Lung microvascular endothelial cell (primary cell): Measurements from ENCODE around the gene ADGRB2. TPM values are rescaled to one million over a fixed set of nuclear protein-coding genes. Genes with fewer than 3 reads are reported as not detected.

Experiments used
- DNase-seq, 2 donors: peaks; one replicate each; pipeline versions ENCODE4 v3.0.0 to v3.0.0-alpha.2; 2010; ENCODE audit warnings: low read depth in 2 of 2
- total RNA-seq: library from RNA; depleted of rRNA; stranded (reverse); fragments of >200 nt; gene quantifications from 2 replicates; pipeline ENCODE4 v1.2.1, GENCODE V29; 2014

The ADGRB2 gene
- total RNA-seq, 1 donor from 2014 or later = 0.20 TPM

DNA sequence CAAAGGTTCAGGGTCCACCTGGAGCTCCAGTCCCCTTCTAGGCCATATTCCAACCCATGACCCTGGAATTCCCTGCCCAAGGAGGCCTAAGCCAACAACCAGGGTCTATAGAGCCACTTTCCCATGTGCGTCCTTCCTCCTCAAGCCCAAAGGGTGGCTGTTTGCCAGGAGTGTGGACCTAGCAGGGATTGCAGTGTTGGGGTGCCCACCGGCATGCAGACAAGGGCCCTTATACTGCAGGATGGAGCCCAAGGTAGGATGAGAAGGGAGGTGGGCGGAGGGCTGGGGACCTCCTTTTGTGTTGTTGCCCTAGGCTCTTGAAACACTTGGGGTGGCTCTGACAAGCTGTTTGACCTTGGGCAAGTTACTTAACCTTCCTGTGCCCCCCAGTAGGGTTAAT is 19.7 kb upstream of the ADGRB2 start:
- DNase-seq = no peak

- no peak for DNase-seq
These were observed 18.6 kb upstream of the ADGRB2 start for GRCh38 chr1:31782421-31783410.

DNA sequence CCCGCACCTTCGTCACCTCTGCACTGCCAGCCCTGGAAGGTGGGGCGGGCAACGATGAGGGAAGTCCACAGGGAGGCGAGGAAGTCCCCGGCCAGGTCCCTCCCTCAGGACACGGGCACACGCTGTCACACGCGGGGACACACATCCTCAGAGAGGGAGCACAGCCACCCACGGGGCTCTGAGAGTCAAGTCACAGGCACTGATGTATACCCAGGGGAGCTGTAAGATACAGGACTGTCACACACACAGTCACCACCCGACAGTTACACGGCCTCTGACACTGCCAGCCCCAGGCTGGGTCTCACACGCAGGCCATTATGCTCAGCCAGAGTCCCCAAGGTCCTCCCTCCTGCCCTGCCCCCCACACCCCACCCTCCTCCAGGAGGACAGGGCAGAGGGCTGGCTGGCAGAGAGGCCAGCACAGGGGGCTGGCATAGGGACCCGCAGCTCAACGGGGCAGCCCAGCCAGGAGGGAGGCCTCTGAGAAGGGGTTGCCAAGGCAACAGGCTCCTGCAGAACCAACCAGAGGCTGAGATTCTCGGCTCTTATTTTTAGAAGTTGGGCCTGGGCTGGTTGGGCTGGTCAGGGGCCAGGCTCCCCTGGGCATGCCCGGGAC is 17.7 kb upstream of the ADGRB2 start:
- no peak for DNase-seq

GRCh38 chr1:31781138-31781755 is 17.1 kb upstream of the ADGRB2 start:
- peak in 1 of 2 donors; percentile 37 for DNase-seq

GRCh38 chr1:31780632-31781031 is 16.5 kb upstream of the ADGRB2 start:
- no peak for DNase-seq

DNA sequence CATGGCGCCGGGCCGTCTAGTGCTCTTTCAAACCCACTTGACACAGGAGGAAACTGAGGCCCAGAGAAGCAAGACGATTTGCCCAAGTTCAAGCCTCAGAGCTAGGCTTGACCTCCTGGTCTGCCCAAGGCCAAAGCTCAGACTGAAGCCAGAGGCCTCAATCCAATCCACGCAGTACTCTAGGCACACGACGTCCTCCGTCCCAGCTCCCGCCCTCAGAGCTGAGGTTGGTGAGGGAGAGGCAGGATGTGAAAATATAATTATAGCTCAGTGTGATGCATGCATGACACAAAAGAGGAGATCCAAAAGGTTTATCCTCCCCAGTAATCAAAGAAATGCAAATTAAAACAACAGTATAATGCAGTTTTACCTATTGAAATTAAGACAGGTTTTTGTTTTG is 15.5 kb upstream of the ADGRB2 start:
- DNase-seq = no peak

- no peak for DNase-seq
These were observed 14.8 kb upstream of the ADGRB2 start for GRCh38 chr1:31778763-31779488.

DNA sequence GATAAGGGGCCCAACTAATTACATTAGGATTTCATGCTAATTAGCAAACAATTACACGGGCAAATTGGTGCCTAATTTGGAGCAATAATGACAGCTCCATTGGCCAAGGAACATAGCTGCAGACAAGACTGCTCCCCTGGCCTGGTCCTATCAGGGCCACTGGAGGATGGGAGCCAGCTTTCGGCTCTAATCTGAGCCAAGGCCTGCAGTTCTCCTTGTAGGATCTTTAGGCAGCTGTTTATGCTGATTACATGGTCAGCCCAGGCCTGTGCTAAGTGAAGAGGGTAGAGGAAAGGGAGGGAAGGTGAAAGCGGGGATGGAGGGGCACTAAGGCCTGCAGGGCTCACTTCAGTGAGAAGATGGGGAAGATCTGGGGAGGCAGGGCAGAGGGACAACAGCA is 12.4 kb upstream of the ADGRB2 start:
- DNase-seq = no peak

GRCh38 chr1:31776032-31776431 is 11.9 kb upstream of the ADGRB2 start:
- no peak for DNase-seq

GRCh38 chr1:31775210-31775999 is 11.3 kb upstream of the ADGRB2 start:
- DNase-seq = no peak

DNA sequence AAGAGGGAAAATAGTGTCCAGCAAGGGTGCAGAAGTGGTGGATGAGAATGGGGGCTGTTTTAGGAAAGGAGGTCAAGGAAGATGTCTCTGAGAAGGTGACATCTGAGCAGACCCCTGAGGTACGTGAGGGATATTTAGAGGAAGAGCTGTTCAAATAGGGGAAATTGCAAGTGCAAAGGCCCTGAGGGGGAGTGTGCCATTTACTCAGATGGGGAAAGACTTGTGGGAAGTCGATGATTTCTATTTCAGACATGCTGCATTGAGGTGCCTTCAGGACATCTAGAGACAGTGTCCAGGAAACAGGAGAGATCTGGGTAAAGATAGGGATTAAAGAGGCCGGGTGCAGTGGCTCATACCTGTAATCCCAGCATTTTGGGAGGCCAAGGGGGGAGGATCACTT is 10.4 kb upstream of the ADGRB2 start:
- DNase-seq = no peak

GRCh38 chr1:31773861-31774260 is 9.7 kb upstream of the ADGRB2 start:
- no peak for DNase-seq

DNA sequence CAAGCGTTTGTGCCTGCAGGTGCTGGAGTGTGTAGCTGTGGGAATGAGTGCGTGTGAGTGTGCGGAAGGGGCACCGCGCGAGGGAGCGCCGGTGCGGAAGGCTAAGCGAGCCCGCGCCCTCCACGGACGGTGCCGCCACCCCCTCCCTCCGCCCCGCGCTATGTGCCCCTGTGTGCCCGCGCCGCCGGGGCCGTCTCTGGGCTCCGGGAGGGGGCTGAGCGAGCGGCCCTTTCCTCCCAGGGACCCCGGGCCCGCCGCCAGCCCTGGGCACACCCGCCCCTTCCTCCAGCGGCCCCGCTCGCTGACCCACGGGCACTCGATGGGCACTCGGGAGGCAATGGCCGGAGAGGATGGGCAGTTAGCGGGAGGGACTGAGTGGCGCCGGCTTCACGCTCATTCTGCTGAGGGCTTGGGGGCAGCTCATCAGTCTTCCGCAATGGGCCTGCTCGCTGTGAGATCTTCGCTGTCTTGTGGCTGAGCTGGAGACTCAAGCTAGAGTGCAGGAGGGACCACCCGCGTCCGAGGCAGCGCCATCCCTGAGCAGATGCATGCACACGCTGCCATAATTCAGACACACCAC is 8.6 kb upstream of the ADGRB2 start:
- no peak for DNase-seq

- DNase-seq = peak in 1 of 2 donors; percentile 33
These were observed 7.9 kb upstream of the ADGRB2 start for GRCh38 chr1:31771891-31772668.

GRCh38 chr1:31769720-31770390 is 5.7 kb upstream of the ADGRB2 start:
- no peak for DNase-seq

DNA sequence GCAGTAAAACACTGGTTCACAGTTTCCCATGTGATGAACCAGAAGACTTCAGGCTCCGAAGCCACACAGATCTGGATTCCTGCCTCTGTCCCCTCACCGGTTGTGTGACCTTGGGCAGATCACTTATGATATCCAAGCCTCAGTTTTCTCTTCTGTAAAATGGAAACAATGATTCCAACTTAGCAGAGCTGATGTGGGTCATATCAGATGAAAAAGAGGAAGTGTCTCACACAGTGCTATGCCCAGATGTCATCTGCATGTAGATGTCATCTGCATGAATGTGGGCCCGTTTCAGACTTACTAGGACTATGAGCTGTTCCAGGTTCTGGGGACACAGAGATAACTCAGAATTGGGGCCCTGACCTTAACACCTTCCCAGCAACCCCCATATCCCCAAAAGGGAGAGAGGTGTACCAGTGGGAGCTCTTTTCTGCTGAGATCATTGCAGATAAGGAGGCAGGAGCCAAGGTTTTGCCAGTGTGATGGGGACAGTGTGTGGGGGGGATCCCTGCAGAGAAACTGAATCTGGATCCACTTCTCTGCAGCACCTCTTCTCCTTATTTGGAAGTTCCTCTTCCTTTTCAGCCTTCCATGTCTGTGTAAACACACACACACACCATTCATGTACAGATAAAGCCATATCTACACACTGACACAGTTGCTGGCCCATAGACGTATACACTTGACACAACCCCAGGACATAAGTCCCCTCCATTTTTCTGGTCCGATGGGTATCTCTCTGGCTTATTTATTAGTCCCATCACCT is 5.0 kb upstream of the ADGRB2 start:
- DNase-seq = no peak

GRCh38 chr1:31768407-31768907 is 4.3 kb upstream of the ADGRB2 start:
- DNase-seq = no peak

GRCh38 chr1:31767225-31767624 is 3.1 kb upstream of the ADGRB2 start:
- no peak for DNase-seq
